Esophagus squamous epithelium (tissue), 4 donors: ENCODE results near the gene MCTP2.

Source experiments
- CTCF ChIP-seq, 6 experiments: fragments of 450-650 bp in 4 of 6; fragments of 200-600 bp in 2 of 6; sonication (generic) in 2 of 6; IDR thresholded peaks; one replicate each; pipeline ENCODE4 v1.5.1; 2016 to 2019; ENCODE audit warnings: antibody characterized with exemption in 6 of 6, mild to moderate bottlenecking in 4 of 6, moderate library complexity in 4 of 6
- POLR2A ChIP-seq, 4 donors: fragments of 450-650 bp; IDR thresholded peaks; one replicate each; pipeline ENCODE4 v1.6.1; 2017; ENCODE audit warnings: antibody characterized with exemption in 4 of 4, mild to moderate bottlenecking in 4 of 4, moderate library complexity in 3 of 4

GRCh38 chr15:94269954-94270353, 38.6 kb downstream of the MCTP2 start:
- TF ChIP-seq CTCF (IDR thresholded peaks at IDR 0.05) (no peak), POLR2A (IDR thresholded peaks at IDR 0.05) (no peak)
